Forelimb muscle (tissue), 1 donor: ENCODE results near the gene LTK. TPM values are rescaled to one million over a fixed set of nuclear protein-coding genes. Genes with fewer than 3 reads are reported as not detected.

Experiments used
- DNase-seq: peaks from one replicate; pipeline ENCODE4 v3.0.0-alpha.2; 2013; ENCODE audit warnings: low read depth
- polyA plus RNA-seq: library from polyadenylated mRNA; unstranded; fragments of 120-200 nt; gene quantifications from one replicate; pipeline ENCODE4 v1.2.1, GENCODE V29; 2013; ENCODE audit not compliant: insufficient read length

LTK gene
- polyA plus RNA-seq, 1 donor: 12.9 TPM

- no peak for DNase-seq
Measured at GRCh38 chr15:41498657-41499056, 15.0 kb downstream of the LTK start.

GRCh38 chr15:41495736-41496599, 17.7 kb downstream of the LTK start:
- DNase-seq: no peak

DNA sequence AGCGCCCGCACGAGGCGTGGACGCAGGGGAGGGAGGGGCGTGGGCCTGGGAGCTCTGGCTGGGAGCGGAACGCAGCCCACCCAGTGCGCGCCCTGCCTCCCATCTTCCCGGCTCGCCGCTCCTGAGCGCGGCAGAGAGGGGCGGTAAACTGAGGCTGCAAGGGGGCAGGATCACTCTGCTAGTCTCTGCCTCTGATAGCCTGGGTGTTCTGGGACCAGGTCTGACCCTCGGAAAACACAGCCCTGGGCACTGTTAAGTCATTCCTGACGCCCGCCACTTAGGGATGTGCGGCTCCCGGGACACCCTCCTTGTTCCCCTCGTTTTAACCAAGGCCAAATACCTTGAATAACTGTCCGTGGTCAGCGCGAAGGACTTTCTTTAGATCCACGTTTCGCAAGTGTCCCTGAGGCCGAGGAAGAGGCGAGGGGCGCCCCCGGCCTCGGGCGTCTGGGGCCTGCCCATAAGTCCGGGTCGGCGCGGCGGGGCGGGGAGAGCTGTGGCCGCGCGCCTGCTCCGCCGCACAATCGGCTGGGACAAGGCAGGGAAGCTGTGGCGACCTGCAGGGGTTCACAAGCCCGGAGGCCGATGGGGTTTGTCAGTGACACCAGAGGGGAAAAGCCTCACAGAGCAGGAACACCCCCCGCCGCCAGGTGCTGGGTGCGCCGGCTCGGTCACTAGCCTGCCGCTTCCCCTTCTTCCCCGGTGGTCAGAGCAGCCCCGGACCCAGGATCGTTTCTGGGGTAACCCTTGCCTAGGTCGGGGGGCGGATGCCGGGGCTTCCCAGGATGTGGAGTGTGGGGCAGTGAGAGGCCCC, 18.5 kb downstream of the LTK start:
- no peak for DNase-seq

DNA sequence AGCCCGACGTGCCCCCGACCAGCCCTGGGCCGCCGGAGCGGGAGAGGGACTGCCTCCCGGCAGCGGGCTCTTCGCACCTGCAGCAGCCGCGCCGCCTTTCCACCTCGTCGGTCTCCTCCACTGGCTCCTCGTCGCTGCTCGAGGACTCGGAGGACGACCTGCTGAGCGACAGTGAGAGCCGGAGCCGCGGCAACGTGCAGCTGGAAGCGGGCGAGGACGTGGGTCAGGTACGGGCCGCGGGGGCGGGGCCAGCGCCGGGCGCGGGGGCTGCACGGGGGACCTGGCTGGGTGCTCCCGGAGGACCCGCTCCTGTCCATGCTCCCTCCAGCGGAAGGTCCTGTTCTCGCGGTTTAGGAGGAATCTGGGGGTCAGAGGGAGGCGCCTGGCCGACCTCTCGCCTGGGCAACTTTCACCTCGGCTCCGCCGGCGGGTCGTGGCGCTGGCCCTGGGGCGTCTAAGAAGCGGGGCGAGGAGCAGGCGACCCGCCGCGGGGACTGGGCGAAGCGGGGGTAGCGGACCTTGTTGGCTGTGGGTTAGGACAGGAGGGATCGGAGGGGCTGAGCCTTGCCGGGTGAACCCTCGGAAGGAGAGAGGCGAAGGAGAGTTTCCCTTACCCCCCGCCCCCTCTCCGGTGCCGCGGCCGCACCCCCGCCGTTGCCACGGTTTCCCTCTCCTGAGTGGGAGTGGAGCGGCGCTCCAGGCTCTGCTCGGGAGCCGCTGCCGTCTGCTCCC, 19.3 kb downstream of the LTK start:
- no peak for DNase-seq

GRCh38 chr15:41493902-41494189, 19.8 kb downstream of the LTK start:
- DNase-seq: no peak

GRCh38 chr15:41493205-41493901, 20.3 kb downstream of the LTK start, which contains the start of gene ITPKA:
TSS of gene ITPKA (plus strand) at chr15:41493874. CDS start at chr15:41493928, 54 bp downstream.
- DNase-seq: peak; percentile 19

- DNase-seq: no peak
Measured at GRCh38 chr15:41492597-41493204, 20.9 kb downstream of the LTK start.

- DNase-seq: no peak
Measured at GRCh38 chr15:41491889-41492288, 21.7 kb downstream of the LTK start.

- no peak for DNase-seq
Measured at GRCh38 chr15:41490355-41490754, 23.3 kb downstream of the LTK start.

- DNase-seq: no peak
Measured at GRCh38 chr15:41489641-41490040, 24.0 kb downstream of the LTK start.

GRCh38 chr15:41487802-41488201, 25.8 kb downstream of the LTK start:
- no peak for DNase-seq

GRCh38 chr15:41487381-41487780, 26.2 kb downstream of the LTK start:
- no peak for DNase-seq

GRCh38 chr15:41486286-41486685, 27.3 kb downstream of the LTK start:
- no peak for DNase-seq

DNA sequence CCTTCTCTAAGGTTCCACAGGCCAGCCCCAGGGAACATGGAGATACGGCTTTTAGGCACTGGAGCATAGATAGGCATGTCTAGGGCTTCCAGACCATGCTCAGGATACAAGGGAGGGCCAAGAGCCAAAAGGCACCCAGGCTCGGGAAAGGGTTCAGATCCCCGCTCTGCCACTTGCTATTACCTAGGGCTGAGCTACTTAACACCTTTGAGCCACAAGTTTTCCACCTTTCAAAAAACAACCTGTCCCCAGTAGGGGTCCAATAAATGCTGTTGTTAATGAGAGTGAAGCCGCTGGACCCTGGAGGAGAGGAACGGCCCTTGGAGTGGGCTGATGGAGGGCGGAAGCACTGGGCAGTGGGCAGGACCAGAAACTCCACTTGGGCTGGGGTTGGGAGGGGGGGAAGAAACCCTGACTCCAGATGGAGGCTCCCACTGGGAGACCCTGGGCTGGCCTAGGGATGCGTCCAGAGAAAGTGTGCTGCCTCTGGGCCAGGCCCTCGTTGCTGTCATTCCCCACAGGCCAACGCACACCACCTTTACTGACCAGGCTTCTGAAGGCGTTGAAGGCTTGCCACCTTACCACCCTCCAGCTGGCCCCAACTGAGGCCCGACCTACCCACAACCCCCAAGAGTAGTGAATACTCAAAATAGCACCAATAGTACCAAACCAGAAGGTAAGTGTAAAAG, 28.5 kb downstream of the LTK start:
- DNase-seq: no peak

DNA sequence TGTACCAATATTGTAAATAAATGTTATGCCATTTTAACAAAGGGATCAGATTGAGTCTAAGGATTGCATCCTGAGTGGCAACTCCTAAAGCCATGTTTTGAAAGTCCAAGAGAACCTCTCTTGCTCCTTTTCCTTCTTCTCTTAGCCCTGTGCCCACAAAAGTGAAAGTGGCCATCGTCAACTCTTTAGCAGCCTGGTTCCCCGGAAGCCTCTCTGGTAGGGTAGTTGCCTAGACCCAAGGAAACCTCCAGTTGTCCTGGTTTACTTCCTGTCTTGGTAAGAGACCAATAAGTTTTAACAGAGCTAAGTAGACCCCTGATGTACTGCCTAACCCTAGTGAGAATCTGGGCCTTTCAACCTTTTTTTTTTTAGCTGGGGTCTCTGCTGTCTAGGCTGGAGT, 30.1 kb downstream of the LTK start:
- no peak for DNase-seq

- no peak for DNase-seq
Measured at GRCh38 chr15:41483115-41483514, 30.5 kb downstream of the LTK start.

DNA sequence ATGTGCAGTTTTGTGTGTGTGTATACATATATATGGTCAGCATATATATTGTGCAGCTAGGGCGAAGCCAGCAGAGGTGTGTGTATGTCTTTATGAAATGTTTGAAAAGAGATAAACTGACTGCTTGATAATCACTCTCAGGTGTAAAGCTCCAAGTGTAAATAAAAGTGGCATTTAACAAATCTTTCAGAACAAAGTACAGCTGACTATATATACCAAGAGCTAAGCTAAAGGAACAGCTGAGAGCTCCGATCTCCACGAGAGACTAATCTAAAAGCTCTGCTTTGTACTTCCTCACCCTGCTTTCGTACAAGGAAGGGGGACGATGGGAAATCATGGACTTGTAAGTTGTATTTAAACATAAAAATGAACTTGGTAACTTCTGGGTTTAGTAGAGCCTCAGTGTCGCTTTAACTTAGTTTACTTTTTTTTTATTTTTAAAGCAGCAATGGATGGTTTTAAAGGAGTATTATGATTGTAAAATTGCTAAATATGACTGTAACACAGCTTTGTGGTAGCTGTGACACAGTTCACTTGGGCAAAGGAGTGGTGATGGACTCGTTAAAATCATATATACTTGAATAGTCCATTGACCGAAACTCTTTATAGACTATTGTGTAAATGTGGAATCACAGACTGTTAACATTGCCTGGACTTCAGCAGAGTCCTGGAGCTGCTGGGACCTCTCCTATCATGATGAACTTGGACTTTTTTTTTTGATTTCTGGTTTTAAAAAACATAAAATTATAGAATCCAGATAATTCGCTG, 31.3 kb downstream of the LTK start:
- DNase-seq: no peak

DNA sequence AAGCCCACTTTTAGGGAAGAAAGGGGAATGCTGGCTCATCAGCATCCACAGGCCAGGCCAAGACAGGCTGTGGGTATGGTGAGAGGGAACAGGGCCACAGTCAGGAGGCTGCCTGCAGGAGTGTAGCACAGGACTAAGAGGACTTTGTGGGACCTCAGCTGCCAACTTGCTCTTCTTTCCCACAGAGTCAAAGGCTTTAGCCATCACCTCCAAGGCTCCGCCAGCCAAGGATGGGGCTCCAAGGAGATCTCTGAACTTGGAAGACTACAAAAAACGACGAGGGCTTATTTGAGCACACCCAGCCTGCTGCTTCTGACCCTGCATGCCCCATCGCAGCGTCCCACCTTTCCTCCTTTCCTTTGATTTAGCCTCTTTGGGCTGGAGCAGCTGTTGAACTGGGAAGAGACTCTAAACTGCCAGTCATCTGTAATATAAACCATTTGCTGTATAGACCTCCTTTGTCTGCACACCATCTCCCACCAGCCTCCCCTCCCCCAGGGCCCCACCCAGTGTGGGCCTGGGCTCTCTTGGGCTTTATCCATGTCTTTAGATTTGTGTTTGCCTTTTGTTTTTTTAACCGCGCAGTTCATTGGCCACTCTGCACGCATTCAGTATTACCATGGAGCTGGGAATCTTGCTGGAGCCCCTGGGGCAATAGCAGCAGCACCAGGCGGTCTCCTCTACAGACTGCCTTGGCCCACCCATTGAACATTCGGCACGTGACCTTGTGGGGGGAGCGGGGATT, 33.1 kb downstream of the LTK start:
- no peak for DNase-seq

DNA sequence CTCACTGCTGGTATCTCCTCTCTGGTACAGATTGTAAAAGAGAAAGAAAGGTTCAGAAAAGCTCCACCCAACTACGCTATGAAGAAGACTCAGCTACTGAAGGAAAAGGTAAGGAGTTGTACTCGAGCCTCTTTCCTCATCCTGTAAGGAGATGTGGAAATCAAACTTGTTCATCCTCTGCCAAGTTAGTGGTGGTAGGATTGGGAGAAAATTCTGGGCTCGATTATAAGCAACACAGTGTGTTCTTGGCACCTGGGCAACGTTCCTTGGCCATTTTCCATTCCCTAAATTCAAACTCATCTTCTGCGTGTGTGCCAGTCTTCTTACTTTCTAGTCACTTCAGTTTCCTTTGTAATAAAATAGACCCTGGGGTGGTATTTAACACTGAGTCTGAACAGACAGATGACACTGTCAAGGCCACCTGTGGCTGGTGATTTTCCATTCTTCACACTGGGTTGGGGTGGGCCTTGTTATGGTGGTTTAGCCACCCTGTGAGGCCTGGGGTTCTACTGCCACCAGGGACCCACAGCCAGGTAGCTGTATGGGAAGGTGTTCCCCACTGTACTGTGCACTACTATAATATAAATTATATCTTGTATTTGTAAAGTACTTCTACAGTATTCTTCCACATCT, 37.1 kb downstream of the LTK start:
- no peak for DNase-seq
